Measurements from ENCODE around the gene OR5V1.
"Not testable (repeated sequence)": the region's sequence is repeated elsewhere in the genome, so short reads cannot be mapped to it uniquely, and the experiment has no call there.

Gene OR5V1

DNA sequence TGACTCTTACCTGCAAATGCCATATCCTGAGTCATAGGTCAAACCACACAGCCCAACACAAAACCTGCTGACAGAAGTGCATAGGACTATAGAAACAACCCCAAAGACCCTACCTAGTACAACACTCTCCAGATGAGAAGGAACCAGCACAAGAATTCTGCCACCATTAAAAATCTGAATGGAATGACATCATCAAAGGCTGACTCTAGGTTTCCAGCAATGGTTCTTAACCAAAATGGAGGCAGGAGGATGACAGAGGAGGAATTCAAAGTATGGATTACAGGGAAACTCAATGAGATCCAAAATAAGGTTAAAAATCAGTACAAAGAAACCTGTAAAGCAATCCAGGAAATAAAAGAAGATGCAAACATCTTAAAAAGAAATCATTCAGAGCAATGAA lies 36.0 kb downstream of the OR5V1 start:
- TF ChIP-seq, protein P1, sequence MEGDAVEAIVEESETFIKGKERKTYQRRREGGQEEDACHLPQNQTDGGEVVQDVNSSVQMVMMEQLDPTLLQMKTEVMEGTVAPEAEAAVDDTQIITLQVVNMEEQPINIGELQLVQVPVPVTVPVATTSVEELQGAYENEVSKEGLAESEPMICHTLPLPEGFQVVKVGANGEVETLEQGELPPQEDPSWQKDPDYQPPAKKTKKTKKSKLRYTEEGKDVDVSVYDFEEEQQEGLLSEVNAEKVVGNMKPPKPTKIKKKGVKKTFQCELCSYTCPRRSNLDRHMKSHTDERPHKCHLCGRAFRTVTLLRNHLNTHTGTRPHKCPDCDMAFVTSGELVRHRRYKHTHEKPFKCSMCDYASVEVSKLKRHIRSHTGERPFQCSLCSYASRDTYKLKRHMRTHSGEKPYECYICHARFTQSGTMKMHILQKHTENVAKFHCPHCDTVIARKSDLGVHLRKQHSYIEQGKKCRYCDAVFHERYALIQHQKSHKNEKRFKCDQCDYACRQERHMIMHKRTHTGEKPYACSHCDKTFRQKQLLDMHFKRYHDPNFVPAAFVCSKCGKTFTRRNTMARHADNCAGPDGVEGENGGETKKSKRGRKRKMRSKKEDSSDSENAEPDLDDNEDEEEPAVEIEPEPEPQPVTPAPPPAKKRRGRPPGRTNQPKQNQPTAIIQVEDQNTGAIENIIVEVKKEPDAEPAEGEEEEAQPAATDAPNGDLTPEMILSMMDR (IDR thresholded peaks at IDR 0.05; ENCODE audit: low read depth, low read length), result no peak
- in situ Hi-C loops (cut with HindIII; ENCODE audit: low sequenced_read_pairs), result no loop called here
- no peak overlapping the region for H3K4me3 ChIP-seq (ENCODE audit: low read depth, low read length)

DNA sequence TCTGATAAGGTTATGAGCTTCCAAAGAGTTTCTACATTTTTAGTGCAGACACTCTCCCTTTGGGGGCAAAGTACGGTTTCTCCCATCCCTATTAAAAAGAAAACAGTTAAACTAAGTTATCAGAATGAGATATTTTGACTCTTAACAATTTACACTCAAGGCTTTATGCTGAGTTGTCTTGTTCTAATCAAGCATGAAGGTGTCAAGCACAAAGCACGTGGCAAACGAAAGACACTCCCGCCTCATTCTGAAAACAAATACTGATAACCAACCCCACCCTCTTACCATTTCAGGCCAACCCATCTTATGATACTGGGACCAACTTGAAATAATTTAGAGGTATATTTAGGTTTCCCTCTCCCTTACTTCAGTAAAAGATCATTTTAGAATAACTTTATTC lies 42.9 kb downstream of the OR5V1 start:
- TF ChIP-seq, protein P1 (IDR thresholded peaks at IDR 0.05; ENCODE audit: low read depth, low read length), result no peak
- in situ Hi-C loops (cut with HindIII; ENCODE audit: low sequenced_read_pairs), result no loop called here
- no peak for DNase-seq (ENCODE audit: low read depth, low spot score)
- H3K4me3 ChIP-seq (ENCODE audit: low read depth, low read length), result no peak overlapping the region

More for the DNA sequence above, 36.0 kb downstream of the OR5V1 start:
- no peak for DNase-seq (ENCODE audit: low read depth, low spot score)

DNA sequence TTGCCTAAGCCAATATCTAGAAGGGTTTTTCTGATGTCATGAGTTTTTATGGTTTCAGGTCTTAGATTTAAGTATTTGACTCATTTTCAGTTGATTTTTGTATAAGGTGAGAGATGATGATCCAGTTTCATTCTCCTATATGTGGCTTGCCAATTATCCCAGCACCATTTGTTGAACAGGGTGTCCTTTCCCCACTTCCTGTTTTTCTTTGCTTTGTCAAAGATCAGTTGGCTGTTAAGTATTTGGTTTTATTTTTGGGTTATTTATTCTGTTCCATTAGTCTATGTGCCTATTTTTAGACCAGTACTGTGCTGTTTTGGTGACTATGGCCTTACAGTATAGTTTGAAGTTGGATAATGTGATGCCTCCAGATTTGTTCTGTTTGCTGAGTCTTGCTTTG lies 45.3 kb downstream of the OR5V1 start:
- in situ Hi-C loops (cut with HindIII; ENCODE audit: low sequenced_read_pairs); H3K4me3 ChIP-seq (ENCODE audit: low read depth, low read length); DNase-seq (ENCODE audit: low read depth, low spot score): not testable (repeated sequence)

DNA sequence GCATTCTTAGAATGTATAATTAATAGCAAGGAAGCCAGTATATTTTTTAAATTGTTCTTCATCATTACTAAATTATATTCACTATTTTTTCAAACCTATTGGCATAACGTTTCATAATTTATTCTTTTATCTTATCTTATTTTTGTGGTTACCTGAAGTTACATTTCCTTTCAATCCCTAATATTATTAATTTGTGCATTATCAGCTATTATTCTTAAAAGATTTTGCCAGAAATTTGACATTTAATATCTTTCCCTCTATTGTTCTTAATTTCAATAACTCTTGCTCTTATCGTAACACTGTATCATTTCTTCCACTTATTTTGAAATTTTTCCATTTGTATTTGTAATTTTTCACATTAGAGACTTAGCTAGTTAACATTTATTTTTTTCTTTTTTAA lies 48.7 kb downstream of the OR5V1 start:
- DNase-seq (ENCODE audit: low read depth, low spot score), result no peak
- H3K4me3 ChIP-seq (ENCODE audit: low read depth, low read length), result no peak overlapping the region
- in situ Hi-C loops (cut with HindIII; ENCODE audit: low sequenced_read_pairs), result no loop called here
- TF ChIP-seq, protein P1 (IDR thresholded peaks at IDR 0.05; ENCODE audit: low read depth, low read length), result no peak

Data from astrocyte of the spinal cord (primary cell).